ENCODE results near the gene GP2. TPM values are rescaled to one million over a fixed set of nuclear protein-coding genes. Genes with fewer than 3 reads are reported as not detected.

GP2 gene
- total and polyA plus RNA-seq, 4 donors: 0.17 to 0.21 TPM; not detected in 2

- Histone ChIP-seq H3K27me3 (ENCODE audit: control insufficient read depth, insufficient read depth, low read length) (no peaks in the 10 kb centered on the region), H3K27ac (ENCODE audit: low read depth, low read length) (no peak overlapping the region), H3K4me3 (ENCODE audit: low read depth, low read length) (no peak overlapping the region), H3K36me3 (ENCODE audit: control insufficient read depth, insufficient read depth, low read length) (no peaks in the 10 kb centered on the region), H3K4me1 (ENCODE audit: control insufficient read depth, insufficient read depth, low read length) (no peaks in the 10 kb centered on the region), H3K9me3 (ENCODE audit: control insufficient read depth, insufficient read depth, low read length) (no peaks in the 10 kb centered on the region)
- WGBS (ENCODE audit: insufficient coverage): no CpG with 5 or more reads among the region's 4 CpGs
- no peak for DNase-seq (ENCODE audit: low read depth in 4 of 6, low spot score in 6 of 6)
These were observed 62.3 kb downstream of the GP2 start for GRCh38 chr16:20265019-20265418.

GRCh38 chr16:20263138-20263855 lies 64.0 kb downstream of the GP2 start:
- H3K36me3 ChIP-seq (ENCODE audit: control insufficient read depth, insufficient read depth, low read length): no peaks in the 10 kb centered on the region
- no peaks in the 10 kb centered on the region for H3K27me3 ChIP-seq (ENCODE audit: control insufficient read depth, insufficient read depth, low read length)
- WGBS (ENCODE audit: insufficient coverage): 76% methylated on average over 11 of the region's 12 CpGs
- H3K9me3 ChIP-seq (ENCODE audit: control insufficient read depth, insufficient read depth, low read length): no peaks in the 10 kb centered on the region
- no peak for DNase-seq (ENCODE audit: low read depth in 4 of 6, low spot score in 6 of 6)
- H3K4me1 ChIP-seq (ENCODE audit: control insufficient read depth, insufficient read depth, low read length): no peaks in the 10 kb centered on the region
- H3K4me3 ChIP-seq (ENCODE audit: low read depth, low read length): no peak overlapping the region
- H3K27ac ChIP-seq (ENCODE audit: low read depth, low read length): no peak overlapping the region

- no peaks in the 10 kb centered on the region for H3K36me3 ChIP-seq (ENCODE audit: control insufficient read depth, insufficient read depth, low read length)
- H3K4me3 ChIP-seq (ENCODE audit: low read depth, low read length): no peak overlapping the region
- no peak for DNase-seq (ENCODE audit: low read depth in 4 of 6, low spot score in 6 of 6)
- no peaks in the 10 kb centered on the region for H3K4me1 ChIP-seq (ENCODE audit: control insufficient read depth, insufficient read depth, low read length)
- H3K9me3 ChIP-seq (ENCODE audit: control insufficient read depth, insufficient read depth, low read length): no peaks in the 10 kb centered on the region
- 91% methylated on average over 4 of the region's 9 CpGs for WGBS (ENCODE audit: insufficient coverage)
- H3K27ac ChIP-seq (ENCODE audit: low read depth, low read length): no peak overlapping the region
- no peaks in the 10 kb centered on the region for H3K27me3 ChIP-seq (ENCODE audit: control insufficient read depth, insufficient read depth, low read length)
These were observed 65.1 kb downstream of the GP2 start for GRCh38 chr16:20262248-20262647.

GRCh38 chr16:20260215-20261009 lies 66.9 kb downstream of the GP2 start:
- no peak overlapping the region for H3K4me3 ChIP-seq (ENCODE audit: low read depth, low read length)
- no peaks in the 10 kb centered on the region for H3K9me3 ChIP-seq (ENCODE audit: control insufficient read depth, insufficient read depth, low read length)
- H3K27me3 ChIP-seq (ENCODE audit: control insufficient read depth, insufficient read depth, low read length): no peaks in the 10 kb centered on the region
- no peaks in the 10 kb centered on the region for H3K36me3 ChIP-seq (ENCODE audit: control insufficient read depth, insufficient read depth, low read length)
- no peak overlapping the region for H3K27ac ChIP-seq (ENCODE audit: low read depth, low read length)
- H3K4me1 ChIP-seq (ENCODE audit: control insufficient read depth, insufficient read depth, low read length): no peaks in the 10 kb centered on the region
- DNase-seq (ENCODE audit: low read depth in 4 of 6, low spot score in 6 of 6): no peak
- WGBS (ENCODE audit: insufficient coverage): no CpG with 5 or more reads among the region's 11 CpGs

Other genes with a start within 250 kb of the GP2 start
- gene UMOD, start 25.2 kb upstream of the GP2 start, total RNA-seq: not detected
- under 1 TPM; 0.19 to 0.63 TPM for gene UMOD, start 25.2 kb upstream of the GP2 start, polyA plus RNA-seq (ENCODE audit: insufficient read length in 2 of 2)
- not detected for gene PDILT, start 77.2 kb upstream of the GP2 start, total RNA-seq
- not detected for gene PDILT, start 77.2 kb upstream of the GP2 start, polyA plus RNA-seq (ENCODE audit: insufficient read length in 2 of 2)
- 1 to 10 TPM; 1.7 to 2.2 TPM for gene ACSM5, start 82.0 kb upstream of the GP2 start, total RNA-seq
- gene ACSM5, start 82.0 kb upstream of the GP2 start, polyA plus RNA-seq (ENCODE audit: insufficient read length in 2 of 2): 1 to 10 TPM; 2.2 to 2.4 TPM
- under 1 TPM in 1 of 2 donors, not detected in 1; 0.11 TPM for gene ACSM2A, start 124.0 kb upstream of the GP2 start, total RNA-seq
- gene ACSM2A, start 124.0 kb upstream of the GP2 start, polyA plus RNA-seq (ENCODE audit: insufficient read length in 2 of 2): under 1 TPM; 0.56 to 0.71 TPM
- not detected for gene ACSM2B, start 248.9 kb upstream of the GP2 start, total RNA-seq
- gene ACSM2B, start 248.9 kb upstream of the GP2 start, polyA plus RNA-seq (ENCODE audit: insufficient read length in 2 of 2): under 1 TPM in 1 of 2 donors, not detected in 1; 0.99 TPM